ENCODE measurements around the gene MANBA.
A peak's percentile ranks its signal among the peaks of the same experiment; 100 is the strongest.

Gene MANBA

DNA sequence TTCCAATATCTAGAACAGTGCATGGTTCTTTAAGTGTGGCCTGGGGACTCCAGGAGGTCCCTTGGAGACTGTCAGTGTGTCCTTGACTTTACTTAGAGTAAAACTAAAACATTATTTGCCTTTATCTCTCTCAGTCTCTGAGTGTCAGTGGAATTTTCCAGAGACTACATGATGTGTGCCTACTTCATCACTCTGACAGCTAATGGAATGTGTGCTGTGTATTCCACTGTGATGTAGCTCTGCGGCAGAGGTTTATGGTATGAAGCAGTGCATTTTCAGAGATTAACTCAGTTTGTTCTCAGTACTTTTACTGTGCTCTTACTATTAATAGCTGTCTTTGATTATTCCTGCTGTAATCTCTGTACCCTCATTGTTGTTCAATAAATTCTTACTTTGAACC is 85.6 kb downstream of the MANBA start:
- no peak for DNase-seq (ENCODE audit: low read depth)

DNA sequence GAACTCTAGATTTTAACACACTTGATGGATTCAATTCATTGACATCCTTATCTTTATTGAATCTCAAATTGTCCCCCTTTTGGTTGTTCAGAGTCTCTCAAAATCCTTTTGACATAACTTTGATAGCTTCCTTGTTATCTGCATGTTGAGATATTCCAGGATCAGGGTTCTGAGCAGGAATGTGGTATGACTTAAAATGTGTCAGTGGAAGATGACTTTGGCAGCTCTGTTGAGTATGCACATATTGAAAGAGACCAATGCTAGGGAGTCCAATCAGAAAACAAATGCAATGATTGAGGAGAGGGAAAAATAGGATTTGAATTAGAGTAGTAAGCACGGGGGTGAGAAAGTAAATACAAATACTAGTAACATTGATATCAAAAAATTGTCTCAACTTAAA is 93.8 kb downstream of the MANBA start:
- DNase-seq (ENCODE audit: low read depth): no peak

DNA sequence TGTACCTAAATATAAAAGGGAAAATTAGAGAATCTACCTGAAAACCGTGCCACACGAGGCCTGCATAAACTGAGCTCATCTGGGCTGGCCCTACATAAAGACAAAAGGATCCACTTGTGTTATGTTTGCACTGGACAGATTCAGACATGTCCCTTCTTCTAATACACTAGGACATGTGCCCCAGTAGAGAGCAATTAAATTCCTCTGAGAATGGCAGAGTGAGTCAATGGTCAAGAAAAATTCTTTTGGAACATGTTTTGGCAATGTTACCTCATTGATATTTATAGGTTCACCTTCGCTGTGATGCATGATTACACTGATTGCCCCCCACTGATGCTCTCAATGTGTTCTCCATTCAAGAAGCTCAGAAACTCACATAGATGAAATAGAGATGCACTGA is 95.2 kb downstream of the MANBA start:
- no peak for DNase-seq (ENCODE audit: low read depth)

DNA sequence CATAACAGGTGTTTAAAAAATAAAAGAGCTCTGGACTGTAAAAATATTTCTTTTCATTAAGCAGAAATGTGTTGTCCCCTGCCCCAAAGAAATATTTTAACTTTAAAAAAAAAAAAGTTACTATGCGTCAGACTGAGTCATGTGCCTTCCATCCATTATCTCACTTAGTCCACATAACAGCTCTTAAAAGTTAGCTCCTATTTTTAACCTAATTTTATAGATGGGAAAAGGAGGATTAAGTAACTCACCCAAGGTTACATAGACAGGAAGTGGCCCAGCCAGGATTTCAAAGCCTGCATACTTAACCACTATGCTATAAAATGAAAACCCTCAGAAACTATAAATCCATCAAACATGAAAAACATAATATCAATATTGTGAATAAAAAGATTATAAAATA is 97.7 kb downstream of the MANBA start:
- DNase-seq (ENCODE audit: low read depth): no peak

DNA sequence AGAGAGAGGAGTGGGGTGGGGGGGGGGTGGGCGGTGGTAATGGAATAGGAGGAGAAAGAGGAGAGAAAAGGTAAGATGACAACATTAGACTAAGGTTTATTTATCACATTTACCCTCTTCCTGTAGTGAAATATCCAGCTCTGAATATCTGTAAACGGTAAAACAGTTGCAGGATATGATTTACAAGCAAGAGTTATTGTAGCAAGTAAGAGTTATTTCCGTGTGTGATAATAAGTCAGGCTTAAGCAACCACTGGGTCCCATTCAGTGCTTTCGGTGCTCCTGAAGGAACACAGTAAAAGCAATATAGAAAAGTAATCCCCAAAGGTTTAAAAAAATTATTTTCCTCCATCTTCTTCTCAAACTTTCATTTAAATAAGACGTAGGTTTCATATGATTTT is 103.6 kb downstream of the MANBA start:
- no peak for DNase-seq (ENCODE audit: low read depth)

DNA sequence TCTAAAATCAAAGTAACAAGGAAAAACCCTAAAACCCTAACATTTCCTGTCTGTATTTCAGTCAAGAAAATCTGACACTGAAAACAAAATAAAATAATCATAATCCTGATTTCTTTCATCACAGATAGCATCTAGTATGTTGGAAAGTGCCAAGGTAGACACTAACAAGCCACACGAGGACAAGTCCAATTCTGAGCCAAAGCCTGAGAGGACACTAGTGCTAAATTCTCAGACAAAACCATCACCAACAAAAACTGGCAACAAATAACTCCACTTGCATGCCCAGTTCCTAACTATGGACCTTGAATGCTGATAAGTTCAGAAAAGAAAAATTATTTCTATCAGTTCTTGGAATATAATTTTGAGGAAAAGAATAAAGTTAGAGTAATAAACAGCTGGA is 113.7 kb downstream of the MANBA start:
- no peak for DNase-seq (ENCODE audit: low read depth)

DNA sequence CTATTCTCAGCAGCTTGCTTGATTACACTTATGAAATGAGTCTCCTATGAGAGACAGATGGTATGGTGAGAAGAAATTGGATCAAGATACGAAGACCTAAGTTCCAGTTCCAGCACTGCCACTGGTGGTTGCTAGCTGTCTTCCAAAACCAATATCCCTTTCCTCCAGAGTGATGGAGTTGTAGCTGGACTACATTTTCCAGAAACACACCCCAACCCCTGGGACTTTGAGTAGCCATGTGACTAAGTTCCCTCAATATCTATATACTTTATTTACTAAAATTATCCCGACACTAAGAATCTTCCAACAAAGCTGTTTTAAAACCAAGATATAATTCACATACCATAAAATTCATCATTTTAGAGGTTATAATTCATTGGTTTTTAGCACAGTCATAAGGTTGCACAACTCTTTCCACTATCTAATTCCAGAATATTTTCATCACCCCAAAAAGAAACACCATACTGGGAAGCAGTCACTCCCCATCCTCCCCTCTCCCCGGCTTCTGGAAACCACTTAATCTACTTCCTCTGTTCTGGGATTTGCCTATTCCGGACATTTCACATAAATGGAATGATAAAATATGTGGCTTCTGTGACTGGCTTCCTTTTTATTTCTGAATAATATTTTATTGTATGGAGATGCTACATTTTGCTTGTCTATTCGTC is 118.0 kb downstream of the MANBA start:
- no peak for DNase-seq (ENCODE audit: low read depth)

DNA sequence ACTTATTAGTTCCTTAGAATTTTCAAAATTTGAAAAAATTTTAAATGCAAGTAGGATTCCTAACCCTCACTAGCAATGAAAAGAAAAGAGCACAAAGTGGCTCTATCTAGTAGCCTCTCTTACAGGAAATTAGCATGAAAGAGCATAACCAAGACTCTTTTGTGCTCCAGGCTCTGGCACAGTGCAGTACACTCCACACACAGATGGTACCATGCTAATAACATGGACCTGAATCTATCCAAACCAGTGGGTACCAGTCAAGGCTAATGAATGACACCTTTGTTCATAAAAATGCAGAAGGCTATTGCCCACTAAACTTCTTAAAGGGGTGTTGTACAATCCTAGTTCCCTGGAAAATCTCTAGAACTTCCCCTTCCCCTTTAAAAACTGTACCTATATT is 119.0 kb downstream of the MANBA start:
- DNase-seq (ENCODE audit: low read depth): no peak

DNA sequence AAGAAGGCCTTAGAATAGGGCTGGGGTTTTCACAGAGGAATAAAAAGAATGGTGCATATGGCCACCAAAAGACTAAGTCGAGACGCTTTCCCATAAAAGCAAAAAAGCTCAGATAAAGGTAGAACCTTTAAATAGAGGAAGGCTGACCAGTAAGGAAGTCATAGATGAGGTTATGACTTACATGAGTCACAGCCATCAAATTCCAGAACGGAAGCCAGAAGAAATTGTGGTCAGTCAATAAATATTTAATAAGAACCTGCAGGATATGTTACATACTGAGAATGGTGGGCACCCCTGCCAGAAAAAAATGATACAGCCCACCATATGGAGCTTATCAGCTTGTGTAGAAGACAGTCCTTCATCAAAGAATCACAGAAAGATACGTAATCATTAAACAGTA is 120.1 kb downstream of the MANBA start:
- DNase-seq (ENCODE audit: low read depth): no peak

DNA sequence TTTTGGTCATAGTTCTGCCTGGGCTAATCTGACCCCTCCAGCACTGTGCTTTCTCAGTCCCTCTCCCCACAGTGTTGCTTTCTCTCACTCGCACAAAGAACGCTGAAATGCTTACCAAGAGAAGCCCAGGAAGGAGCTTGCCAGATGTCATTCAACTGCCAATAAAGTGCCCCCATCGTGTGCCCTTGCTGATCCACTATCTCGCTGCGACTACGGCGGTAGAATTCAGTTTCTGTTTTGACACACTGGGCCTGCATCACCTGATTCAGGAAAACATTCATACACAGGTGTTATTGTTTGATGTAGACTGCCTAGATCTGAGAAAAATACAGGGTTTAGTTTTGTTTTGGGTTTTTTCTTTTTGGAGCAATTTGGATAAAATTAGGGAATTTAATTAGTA is 121.2 kb downstream of the MANBA start:
- no peak for DNase-seq (ENCODE audit: low read depth)

DNA sequence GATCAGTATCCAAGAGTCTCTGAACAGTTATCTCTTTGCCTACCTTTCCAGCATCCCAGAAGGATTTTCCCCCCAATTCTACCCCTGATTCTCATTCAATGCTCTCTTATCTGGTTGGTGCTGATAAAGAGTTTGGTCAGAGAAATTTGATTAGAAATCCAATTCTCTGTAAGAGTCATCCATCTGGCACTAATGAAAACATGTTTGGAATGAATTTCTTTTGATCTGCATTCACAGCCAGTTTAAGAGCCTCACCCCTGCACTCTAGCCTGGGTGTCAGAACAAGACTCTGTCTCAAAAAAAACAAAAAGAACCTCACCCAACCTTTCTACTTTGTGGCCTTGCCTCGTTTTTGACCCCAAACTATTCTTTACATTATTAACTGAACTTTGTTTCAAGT is 122.1 kb downstream of the MANBA start:
- DNase-seq (ENCODE audit: low read depth): no peak

DNA sequence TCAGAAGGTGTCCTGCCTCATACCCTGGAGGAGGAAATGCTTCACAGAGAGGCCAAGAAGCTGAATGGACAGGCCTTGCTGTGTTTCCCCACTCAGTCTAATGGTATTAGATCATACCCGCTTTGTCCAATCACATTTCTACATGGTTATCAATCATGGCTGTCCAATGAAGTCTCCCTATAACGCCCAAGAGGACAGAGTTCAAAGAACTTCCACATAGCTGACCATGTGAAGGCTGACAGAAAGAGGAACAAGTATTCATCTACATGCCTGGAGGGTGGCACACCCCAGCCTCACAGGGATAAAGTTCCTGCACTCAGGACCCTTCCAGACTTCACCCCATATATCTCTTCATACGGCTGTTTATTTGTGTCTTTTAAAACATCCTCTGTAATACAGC is 123.4 kb downstream of the MANBA start:
- DNase-seq (ENCODE audit: low read depth): no peak

DNA sequence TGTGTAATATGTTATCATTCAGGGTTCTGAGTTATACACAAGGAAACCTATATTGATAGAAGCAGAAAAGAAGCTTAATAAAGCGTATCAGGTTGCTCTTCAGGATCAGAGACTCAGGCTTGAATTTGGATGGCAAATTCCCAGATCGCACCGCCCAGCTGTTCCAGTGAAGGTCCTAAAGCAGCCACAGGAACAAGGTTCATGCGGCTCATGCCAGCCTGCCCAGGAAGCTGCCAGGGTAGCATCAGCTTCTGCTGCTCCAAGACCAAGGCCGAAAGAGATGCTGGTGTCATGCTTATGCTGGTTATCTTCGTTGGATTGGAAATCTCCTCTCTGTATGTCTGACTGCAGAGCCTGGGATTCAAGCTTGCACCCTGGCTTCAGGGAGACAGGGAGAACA is 127.7 kb downstream of the MANBA start:
- DNase-seq (ENCODE audit: low read depth): no peak

DNA sequence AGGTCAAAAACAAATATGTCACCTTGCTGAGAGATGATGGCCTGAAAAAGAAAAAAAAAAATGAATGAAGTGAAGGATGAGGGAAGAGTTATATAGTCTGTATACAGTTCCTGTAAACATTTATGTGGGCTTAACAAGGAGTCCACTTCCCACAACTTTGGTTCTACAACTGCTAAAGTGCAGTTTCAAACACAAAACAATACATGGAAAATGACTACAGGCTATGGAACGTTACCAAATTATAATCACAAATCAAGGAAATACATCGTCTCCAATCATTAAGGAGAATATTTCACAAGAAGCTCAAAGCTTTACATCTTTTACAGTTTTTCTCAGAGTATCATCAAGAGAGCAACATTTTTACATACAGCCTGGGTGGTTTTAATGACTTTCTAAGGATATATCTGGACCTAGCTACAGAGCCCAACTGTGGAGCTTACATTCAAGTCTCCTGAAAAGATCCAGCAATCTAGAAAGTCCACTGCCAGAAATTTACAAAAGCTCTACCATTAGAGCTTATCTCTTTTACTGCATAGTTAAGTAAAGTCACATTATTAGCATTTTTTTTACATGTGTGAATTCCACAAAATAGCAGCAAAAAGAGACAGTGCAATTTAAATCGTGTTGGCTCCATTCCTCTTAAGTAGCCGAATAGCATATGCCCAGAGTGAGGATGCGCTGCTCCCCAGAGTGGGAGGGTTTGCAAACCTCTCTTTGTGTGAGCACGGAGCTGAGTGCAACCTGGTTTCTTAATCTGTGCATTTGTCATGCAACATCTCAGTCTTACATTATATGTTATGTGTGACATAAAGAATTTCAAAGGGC is 128.3 kb downstream of the MANBA start:
- DNase-seq (ENCODE audit: low read depth): no peak

DNA sequence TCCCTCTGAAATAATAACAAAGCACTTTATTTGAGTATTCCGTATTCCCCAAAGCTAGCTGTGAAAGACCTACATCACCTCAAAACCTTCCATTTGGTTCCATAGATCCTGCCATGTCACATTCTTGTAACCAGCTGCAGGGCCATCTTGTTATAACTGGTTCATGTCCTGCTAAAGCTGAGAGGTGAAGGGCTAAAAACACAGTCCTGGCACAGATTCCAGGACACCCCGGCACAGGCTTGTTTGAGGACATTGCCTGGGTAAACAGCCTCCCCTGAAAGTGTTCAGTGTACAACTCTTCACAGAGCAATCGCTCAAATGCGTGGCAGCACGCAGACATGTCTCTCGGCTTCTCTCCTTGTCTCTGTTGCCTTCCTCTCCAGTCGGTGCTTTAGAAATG is 129.2 kb downstream of the MANBA start:
- no peak for DNase-seq (ENCODE audit: low read depth)

DNA sequence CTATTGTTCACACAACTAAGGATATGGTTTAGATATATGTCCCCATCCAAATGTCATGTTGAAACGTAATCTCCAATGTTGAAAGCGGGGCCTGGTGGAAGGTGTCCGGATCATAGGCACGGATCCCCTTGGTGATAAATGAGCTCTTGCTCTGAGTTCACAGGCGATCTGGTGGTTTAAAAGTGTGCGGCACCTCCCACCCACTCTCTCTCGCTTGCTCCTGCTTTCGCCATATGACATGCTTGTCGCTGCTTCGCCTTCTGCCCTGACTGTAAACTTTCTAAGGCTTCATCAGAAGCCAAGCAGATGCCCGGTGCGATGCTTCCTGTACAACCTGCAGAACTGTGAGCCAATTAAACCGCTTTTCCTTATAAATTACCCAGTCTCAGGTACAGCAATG is 131.1 kb downstream of the MANBA start:
- DNase-seq (ENCODE audit: low read depth): no peak

DNA sequence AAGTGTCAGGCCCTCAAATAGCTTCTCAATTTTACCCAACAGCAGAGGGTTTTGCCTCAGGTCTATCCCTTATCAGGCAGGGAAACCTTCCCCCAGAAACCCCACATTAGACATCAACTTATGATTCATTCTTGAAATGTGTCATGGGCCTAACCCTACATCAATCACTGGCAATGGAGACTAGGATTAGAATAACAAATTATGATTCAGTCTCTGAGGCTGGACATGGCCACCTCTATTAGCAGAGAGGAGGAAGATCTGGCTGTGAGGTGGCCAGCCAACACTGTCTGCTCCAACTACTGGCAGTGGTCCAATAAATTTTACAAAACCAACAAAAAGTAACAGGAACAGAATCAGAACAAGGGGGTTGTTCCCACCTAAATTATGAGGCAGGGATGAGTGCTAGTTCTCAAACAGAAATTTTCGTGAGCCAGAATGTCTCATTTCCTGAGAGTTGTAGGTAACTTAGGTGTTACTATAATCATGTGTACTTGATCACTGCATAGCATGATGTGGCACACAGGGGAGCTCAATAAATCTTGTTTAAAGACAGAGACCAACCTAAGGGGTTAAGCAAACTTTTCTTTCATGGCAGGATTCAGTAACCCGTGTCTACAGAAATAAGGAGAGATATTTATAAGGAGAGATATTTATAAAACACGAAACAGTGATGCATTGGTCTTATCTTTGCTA is 132.8 kb downstream of the MANBA start:
- DNase-seq (ENCODE audit: low read depth): no peak

DNA sequence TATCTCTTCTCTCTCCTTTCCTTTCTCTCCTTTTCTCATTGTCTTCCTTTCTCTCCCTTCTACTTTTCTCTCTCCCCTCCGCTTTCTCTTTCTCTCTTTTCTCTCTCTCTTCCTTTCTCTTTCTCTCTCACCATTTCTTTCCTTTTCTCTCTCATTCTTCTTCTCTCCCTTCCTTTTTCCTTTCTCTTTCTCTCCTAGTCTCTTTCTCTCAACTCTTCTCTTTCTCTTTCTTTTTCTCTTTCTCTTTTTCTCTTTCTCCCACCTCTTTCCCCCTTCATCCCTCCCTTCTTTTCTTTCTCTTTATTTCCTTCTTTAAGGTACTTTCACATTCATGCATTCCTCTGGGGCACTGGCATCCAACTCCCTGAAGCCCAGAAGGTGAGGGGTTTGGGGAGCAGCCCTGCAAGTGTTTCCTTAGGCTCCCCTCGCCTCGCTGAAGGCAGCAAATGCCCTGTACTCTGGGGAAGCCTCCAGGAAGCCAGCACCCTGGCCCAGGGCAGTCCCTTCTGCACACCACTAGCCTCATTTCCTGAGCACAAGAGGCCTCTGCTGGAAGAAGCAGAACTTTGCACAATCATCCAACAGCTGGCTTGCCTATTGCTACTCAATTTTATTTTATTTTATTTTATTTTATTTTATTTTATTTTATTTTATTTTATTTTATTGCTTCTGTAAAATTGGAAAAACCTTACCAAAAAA is 135.4 kb downstream of the MANBA start:
- DNase-seq (ENCODE audit: low read depth): peak; percentile 41

DNA sequence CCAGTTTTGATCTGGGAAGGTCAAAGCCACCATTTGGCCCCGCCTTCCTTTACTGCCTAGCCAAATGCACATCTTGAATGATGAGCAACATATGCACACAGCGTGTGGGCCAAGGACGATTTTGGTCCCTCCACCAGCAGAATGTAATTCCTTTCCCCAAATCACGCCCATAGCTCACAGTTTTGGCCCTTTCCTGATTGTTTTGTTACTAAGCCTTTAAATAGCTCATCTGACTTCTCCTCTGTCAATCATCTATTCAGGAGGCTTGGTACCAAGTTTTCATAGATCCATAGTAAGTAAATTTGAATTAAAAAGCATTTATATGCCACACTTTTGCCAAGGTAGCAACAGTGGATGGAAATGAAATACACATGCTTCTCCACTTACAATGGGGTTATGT is 136.3 kb downstream of the MANBA start:
- DNase-seq (ENCODE audit: low read depth): no peak

DNA sequence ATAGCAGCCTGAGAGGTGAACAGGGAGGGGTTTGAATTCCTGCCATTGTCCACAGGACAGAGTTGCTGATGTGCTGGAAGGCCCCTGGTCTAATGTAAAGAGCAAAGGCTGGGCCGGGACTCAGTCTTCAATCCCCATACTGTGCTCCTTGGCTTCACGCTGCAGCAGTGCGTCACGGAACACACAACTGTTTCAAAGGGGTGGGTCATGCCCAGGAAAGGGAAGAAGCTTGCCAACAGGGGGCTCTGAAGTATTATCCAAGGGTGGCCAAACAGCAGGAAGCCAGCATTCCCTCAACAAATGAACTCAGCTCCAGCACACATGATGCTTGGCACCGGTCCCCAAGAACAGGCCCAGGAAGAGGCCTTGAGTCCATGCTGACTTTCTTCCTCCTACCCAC is 137.1 kb downstream of the MANBA start:
- no peak for DNase-seq (ENCODE audit: low read depth)

DNA sequence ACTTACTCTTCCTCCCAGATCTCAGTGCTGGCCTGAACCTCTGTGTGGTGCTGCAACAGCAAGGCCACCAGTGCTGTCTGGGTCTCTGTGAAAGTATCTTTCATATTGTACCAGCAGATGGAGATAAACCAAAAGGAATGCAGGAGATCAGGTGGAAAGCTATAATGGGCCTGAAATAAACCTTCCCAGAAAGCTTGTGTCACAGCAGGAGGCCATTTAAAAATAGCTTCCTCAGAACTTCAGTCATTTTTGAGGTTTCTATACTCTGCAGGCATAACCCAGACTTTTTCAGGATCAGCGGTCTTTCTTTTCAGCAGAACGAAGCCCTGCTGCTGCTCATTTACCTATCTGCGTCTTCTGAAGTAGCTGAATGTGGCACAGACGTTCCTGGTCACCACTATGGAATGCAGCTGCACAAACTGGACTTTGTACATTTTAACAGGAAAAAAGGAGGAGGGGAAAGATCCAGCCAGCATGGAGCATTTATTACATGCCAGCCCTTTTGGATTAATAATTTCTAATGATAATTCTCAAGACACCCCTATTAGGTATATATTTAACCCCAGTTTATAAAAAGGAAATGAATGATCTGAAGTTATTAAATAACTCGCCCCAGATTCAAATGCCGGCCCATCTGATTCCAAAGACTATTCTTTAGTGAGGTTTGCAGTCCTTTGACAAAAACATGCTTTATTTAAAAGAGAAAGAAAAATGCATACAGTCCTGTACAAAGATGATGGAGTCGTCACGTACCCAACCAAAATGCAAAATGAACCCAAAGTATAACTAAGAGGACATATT is 139.9 kb downstream of the MANBA start:
- no peak for DNase-seq (ENCODE audit: low read depth)
